GM12878 (cell line): ENCODE data around the gene APCDD1. TPM values are rescaled to one million over a fixed set of nuclear protein-coding genes. Genes with fewer than 3 reads are reported as not detected.

Experiments used
- BHLHE40 ChIP-seq, 2 experiments: fragments of 450-650 bp in 1 of 2; IDR thresholded peaks; 2 replicates each; pipeline ENCODE4 v1.6.1; 2011 to 2017; ENCODE audit warnings: low read depth in 2 of 2, borderline replicate concordance in 1 of 2, improper control_type of control experiment in 1 of 2, low read length in 1 of 2, mild to moderate bottlenecking in 1 of 2
- EP300 ChIP-seq, 2 experiments: fragments of 150-350 bp in 1 of 2; IDR thresholded peaks; 2 replicates each; pipeline ENCODE4 v1.6.1; 2011 to 2012; ENCODE audit warnings: low read depth in 2 of 2, low read length in 2 of 2, borderline replicate concordance in 1 of 2, improper control_type of control experiment in 1 of 2, inconsistent platforms in 1 of 2; ENCODE audit not compliant: control insufficient read depth in 1 of 2
- GABPA ChIP-seq: IDR thresholded peaks from 2 replicates; pipeline ENCODE4 v1.6.1; 2014; ENCODE audit warnings: antibody characterized with exemption, low read depth, mild to moderate bottlenecking, inconsistent platforms
- HDGF ChIP-seq: fragments of 450-650 bp; IDR thresholded peaks from 2 replicates; pipeline ENCODE4 v1.6.1; 2016; ENCODE audit warnings: antibody characterized with exemption
- KAT2A ChIP-seq: conservative IDR thresholded peaks from 2 replicates; pipeline ENCODE4 v1.6.1; 2011; ENCODE audit warnings: low read depth, low read length; ENCODE audit not compliant: control insufficient read depth
- MEF2B ChIP-seq: fragments of 450-650 bp; IDR thresholded peaks from 2 replicates; pipeline ENCODE4 v1.6.1; 2018; ENCODE audit warnings: mild to moderate bottlenecking, moderate library complexity; ENCODE audit not compliant: partially characterized antibody, poor library complexity, severe bottlenecking
- MTA2 ChIP-seq: fragments of 450-650 bp; IDR thresholded peaks from 2 replicates; pipeline ENCODE4 v1.6.1; 2016; ENCODE audit warnings: low read depth, mild to moderate bottlenecking, moderate library complexity
- NFXL1 ChIP-seq: fragments of 450-650 bp; IDR thresholded peaks from 2 replicates; pipeline ENCODE4 v1.6.1; 2017; ENCODE audit warnings: antibody characterized with exemption, mild to moderate bottlenecking, borderline replicate concordance
- NFYB ChIP-seq: IDR thresholded peaks from 2 replicates; pipeline ENCODE4 v1.6.1; 2011; ENCODE audit warnings: low read depth, mild to moderate bottlenecking, low read length, improper control_type of control experiment, moderate library complexity; ENCODE audit not compliant: insufficient read depth
- NR2F1 ChIP-seq: fragments of 450-650 bp; conservative IDR thresholded peaks from 2 replicates; pipeline ENCODE4 v1.6.1; 2017; ENCODE audit warnings: mild to moderate bottlenecking
- RAD51 ChIP-seq: fragments of 450-650 bp; IDR thresholded peaks from 2 replicates; pipeline ENCODE4 v1.6.1; 2016; ENCODE audit warnings: moderate library complexity, mild to moderate bottlenecking, inconsistent platforms
- RUNX3 ChIP-seq: IDR thresholded peaks from 2 replicates; pipeline ENCODE4 v1.6.1; 2012; ENCODE audit warnings: low read length, inconsistent platforms
- WRNIP1 ChIP-seq: IDR thresholded peaks from 2 replicates; pipeline ENCODE4 v1.6.1; 2011; ENCODE audit warnings: low read depth, low read length, improper control_type of control experiment, borderline replicate concordance
- YBX1 ChIP-seq: fragments of 450-650 bp; IDR thresholded peaks from 2 replicates; pipeline ENCODE4 v1.6.1; 2016; ENCODE audit warnings: antibody characterized with exemption
- ZBED1 ChIP-seq: IDR thresholded peaks from 2 replicates; pipeline ENCODE4 v1.6.1; 2016; ENCODE audit warnings: borderline replicate concordance
- ZNF622 ChIP-seq: fragments of 450-650 bp; IDR thresholded peaks from 2 replicates; pipeline ENCODE4 v1.6.1; 2017; ENCODE audit warnings: mild to moderate bottlenecking, inconsistent platforms
- ZSCAN29 ChIP-seq: fragments of 450-650 bp; IDR thresholded peaks from 2 replicates; pipeline ENCODE4 v1.6.1; 2017; ENCODE audit warnings: mild to moderate bottlenecking, moderate library complexity
- polyA plus RNA-seq, 11 experiments: library from polyadenylated mRNA; depleted of rRNA in 4 of 11; unstranded in 6 of 11; stranded (reverse) in 5 of 11; fragments of >200 nt; fragmentation: Nextera tagmentation in 4 of 11; fragmentation: Illumina TruSeq in 1 of 11; extraction: Ambion mirVana in 4 of 11; extraction: Trizol in 1 of 11; gene quantifications; 1 replicate in 1 of 11; 2 replicates in 10 of 11; pipeline versions ENCODE4 v1.2.1 to v1.2.3, GENCODE V29; 2011 to 2016; ENCODE audit warnings: inconsistent platforms in 2 of 11, missing spikeins in 2 of 11, low read depth in 1 of 11
- total RNA-seq, 4 experiments: library from RNA; depleted of rRNA in 3 of 4; stranded (reverse); fragments of >200 nt in 3 of 4; fragmentation: Illumina TruSeq in 1 of 4; extraction: Trizol in 1 of 4; gene quantifications; 2 replicates each; pipeline versions ENCODE4 v1.2.1 to v1.2.3, GENCODE V29; 2013 to 2021
- TF ChIP-seq, protein P1 (sequence below): IDR thresholded peaks from 2 replicates; pipeline ENCODE4 v1.6.1; 2011; ENCODE audit warnings: low read depth, low read length, improper control_type of control experiment, borderline replicate concordance
- TF ChIP-seq, protein P2 (sequence below): fragments of 450-650 bp; IDR thresholded peaks from 2 replicates; pipeline ENCODE4 v1.6.1; 2016; ENCODE audit warnings: mild to moderate bottlenecking
- TF ChIP-seq, protein P3 (sequence below): fragments of 450-650 bp; IDR thresholded peaks from 2 replicates; pipeline ENCODE4 v1.6.1; 2017; ENCODE audit warnings: mild to moderate bottlenecking, moderate library complexity

APCDD1 gene
- total and polyA plus RNA-seq, 10 of the 15 experiments (the other 5 are each of a cell fraction or from before 2014, with no cell fraction given) = not detected

DNA sequence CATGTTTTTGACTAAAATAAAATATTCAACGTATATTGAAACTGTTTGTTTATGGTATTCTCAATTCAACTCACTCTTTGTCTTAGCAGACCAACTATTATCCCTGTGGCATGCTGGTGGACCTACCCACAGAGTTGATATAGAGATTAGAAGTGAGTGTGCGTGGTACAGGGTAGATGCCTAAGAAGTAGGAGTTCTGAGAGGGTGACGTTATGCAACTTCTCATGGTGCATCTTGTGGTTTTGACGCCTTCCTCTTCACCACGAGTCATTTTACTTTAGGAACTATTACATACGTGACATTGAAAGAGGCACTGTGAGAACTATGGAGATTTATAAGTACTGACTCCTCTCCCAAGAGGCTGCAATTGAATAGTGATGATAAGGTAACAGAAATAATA is 44.8 kb downstream of the APCDD1 start (continued):
- TF ChIP-seq, protein P1, sequence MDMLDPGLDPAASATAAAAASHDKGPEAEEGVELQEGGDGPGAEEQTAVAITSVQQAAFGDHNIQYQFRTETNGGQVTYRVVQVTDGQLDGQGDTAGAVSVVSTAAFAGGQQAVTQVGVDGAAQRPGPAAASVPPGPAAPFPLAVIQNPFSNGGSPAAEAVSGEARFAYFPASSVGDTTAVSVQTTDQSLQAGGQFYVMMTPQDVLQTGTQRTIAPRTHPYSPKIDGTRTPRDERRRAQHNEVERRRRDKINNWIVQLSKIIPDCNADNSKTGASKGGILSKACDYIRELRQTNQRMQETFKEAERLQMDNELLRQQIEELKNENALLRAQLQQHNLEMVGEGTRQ = no peak
- TF ChIP-seq ZSCAN29 (no peak), NFXL1 (no peak), MEF2B (peak; percentile 46), KAT2A (no peak), WRNIP1 (no peak), YBX1 (no peak), MTA2 (peak; percentile 57; the same call in 1 of the 2 replicates), RUNX3 (peak; percentile 55; the same call in 1 of the 2 replicates), GABPA (no peak), ZNF622 (no peak), BHLHE40 (IDR thresholded peaks at IDR 0.05; ENCODE audit: borderline replicate concordance in 1 of 2, low read depth in 2 of 2, low read length in 1 of 2) (peak in 1 of 2 experiments; percentile 21; a peak in 1 of 4 replicates), NFYB (no peak), NR2F1 (no peak), ZBED1 (no peak), HDGF (no peak), EP300 (IDR thresholded peaks at IDR 0.05; ENCODE audit: borderline replicate concordance in 1 of 2, control insufficient read depth in 1 of 2, low read depth in 2 of 2, low read length in 2 of 2) (peak in 1 of 2 experiments; percentile 60; a peak in 1 of 4 replicates), RAD51 (no peak)
- TF ChIP-seq, protein P2, sequence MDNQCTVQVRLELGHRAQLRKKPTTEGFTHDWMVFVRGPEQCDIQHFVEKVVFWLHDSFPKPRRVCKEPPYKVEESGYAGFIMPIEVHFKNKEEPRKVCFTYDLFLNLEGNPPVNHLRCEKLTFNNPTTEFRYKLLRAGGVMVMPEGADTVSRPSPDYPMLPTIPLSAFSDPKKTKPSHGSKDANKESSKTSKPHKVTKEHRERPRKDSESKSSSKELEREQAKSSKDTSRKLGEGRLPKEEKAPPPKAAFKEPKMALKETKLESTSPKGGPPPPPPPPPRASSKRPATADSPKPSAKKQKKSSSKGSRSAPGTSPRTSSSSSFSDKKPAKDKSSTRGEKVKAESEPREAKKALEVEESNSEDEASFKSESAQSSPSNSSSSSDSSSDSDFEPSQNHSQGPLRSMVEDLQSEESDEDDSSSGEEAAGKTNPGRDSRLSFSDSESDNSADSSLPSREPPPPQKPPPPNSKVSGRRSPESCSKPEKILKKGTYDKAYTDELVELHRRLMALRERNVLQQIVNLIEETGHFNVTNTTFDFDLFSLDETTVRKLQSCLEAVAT = 0 out of 2 replicates have a peak, but pooled peaks have one; percentile 38
- TF ChIP-seq, protein P3, sequence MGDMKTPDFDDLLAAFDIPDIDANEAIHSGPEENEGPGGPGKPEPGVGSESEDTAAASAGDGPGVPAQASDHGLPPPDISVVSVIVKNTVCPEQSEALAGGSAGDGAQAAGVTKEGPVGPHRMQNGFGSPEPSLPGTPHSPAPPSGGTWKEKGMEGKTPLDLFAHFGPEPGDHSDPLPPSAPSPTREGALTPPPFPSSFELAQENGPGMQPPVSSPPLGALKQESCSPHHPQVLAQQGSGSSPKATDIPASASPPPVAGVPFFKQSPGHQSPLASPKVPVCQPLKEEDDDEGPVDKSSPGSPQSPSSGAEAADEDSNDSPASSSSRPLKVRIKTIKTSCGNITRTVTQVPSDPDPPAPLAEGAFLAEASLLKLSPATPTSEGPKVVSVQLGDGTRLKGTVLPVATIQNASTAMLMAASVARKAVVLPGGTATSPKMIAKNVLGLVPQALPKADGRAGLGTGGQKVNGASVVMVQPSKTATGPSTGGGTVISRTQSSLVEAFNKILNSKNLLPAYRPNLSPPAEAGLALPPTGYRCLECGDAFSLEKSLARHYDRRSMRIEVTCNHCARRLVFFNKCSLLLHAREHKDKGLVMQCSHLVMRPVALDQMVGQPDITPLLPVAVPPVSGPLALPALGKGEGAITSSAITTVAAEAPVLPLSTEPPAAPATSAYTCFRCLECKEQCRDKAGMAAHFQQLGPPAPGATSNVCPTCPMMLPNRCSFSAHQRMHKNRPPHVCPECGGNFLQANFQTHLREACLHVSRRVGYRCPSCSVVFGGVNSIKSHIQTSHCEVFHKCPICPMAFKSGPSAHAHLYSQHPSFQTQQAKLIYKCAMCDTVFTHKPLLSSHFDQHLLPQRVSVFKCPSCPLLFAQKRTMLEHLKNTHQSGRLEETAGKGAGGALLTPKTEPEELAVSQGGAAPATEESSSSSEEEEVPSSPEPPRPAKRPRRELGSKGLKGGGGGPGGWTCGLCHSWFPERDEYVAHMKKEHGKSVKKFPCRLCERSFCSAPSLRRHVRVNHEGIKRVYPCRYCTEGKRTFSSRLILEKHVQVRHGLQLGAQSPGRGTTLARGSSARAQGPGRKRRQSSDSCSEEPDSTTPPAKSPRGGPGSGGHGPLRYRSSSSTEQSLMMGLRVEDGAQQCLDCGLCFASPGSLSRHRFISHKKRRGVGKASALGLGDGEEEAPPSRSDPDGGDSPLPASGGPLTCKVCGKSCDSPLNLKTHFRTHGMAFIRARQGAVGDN = no peak
